NCI-H774 (cell line): ENCODE data around the gene CBL.
"Not testable (repeated sequence)": the region's sequence is repeated elsewhere in the genome, so short reads cannot be mapped to it uniquely, and the experiment has no call there.

Source experiments
- DNase-seq: peaks from one replicate; lab custom pipeline; 2025; lab: John Stamatoyannopoulos, UW

Gene CBL

DNA sequence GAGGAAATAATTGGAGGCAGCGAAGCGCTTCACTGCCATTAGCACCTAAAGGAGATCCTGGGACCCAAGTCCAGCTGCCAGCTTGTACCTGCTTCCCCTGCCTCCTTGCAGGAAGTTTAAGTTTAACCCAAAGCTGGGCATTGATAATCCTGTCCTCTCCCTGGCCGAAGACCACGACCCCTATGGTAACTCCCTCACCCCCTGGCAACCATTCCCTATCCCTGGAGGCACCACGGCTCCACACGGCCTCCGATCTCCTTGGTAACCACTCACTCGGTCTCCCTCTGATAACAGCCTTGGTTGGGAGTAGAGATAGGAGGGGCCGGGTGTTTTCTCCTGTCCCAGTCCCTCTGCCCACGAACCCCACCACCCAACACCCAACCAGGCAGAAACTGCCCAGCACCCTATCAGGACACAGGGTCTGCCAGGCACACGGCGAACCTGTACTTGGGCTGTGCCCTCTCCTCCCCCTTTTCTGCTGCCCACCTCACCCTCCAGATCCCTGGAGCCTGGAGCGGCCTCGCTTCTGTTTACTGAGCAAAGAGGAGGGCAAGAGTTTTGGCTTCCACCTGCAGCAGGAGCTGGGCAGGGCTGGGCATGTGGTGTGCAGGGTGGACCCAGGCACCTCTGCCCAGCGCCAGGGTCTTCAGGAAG, 20.0 kb upstream of the CBL start:
- DNase-seq: no peak

DNA sequence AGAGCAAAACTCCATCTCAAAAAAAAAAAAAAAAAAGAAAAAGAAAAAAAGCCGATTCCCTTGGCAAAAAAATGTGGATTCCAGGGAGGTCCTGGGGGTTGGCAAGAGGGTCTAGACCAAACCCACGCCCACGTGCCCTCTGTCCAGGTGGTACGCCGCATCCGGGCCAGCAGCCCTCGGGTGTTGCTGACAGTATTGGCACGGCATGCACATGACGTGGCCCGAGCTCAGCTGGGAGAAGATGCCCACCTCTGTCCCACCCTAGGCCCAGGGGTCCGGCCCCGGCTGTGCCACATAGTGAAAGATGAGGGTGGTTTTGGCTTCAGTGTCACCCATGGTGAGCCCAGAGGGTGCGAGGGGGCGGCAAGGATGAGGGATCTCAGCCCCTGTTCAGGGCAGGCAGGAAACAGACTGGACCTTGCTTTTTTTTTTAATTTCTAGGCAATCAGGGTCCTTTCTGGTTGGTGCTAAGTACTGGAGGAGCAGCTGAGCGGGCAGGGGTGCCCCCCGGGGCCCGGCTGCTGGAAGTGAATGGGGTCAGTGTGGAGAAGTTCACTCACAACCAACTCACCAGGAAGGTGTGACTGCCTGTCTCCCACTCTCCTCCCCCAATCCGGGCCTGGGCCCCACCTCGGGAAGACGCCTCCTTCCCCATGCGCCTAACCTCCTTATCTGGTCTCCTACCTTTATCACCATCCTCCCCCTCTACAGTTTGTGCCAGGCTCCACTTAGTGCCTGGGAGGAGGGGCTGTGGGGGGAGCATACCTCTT, 18.8 kb upstream of the CBL start:
- no peak for DNase-seq

DNA sequence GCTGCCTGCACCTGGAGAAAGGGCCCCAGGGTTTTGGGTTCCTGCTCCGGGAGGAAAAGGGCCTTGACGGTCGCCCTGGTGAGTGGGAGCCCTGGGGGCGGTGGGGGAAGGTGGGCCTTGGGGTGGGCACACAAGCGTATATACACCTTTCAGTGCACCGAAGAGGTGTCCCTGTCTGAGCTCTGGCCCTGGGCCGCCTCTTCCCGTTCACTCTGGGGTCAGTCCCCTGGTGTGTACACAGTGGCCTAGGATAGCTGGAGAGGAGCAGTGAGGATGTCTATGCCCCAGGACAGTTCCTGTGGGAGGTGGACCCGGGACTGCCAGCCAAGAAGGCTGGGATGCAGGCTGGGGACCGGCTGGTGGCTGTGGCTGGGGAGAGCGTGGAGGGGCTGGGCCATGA, 18.1 kb upstream of the CBL start:
- DNase-seq: no peak

DNA sequence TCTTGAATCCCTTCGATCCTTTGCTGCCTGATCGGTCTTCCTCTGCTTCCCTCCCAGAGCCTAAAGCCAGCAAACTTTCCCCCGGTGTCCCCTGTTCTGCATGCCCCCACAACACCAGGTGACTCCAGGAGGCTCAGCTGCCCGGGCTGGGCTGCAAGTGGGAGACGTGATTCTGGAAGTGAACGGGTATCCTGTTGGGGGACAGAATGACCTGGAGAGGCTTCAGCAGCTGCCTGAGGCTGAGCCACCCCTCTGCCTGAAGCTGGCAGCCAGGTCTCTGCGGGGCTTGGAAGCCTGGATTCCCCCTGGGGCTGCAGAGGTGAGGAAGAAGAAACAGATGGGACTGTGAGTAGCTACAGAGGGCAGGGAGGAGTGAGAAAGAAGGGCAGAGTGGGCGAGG, 17.3 kb upstream of the CBL start:
- DNase-seq: no peak

DNA sequence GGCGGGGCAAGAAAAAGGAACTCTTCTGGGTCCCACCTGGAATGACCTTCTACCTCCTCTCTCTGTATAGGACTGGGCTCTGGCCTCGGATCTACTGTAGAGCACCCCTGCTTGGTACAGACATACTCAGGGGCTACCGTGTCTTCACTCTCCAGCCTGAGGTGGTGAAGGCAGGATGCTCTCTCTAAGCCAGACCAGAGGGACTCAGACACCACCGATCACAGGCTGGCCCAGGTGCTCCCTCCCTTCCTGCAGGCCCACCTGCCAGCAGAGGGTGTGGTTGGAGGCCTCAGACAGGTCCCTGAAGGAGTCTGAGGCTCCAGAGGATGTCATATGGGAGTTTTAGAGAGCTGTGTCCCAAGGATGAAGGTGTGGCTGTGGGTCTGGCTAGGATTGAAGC, 16.7 kb upstream of the CBL start:
- DNase-seq: no peak

DNA sequence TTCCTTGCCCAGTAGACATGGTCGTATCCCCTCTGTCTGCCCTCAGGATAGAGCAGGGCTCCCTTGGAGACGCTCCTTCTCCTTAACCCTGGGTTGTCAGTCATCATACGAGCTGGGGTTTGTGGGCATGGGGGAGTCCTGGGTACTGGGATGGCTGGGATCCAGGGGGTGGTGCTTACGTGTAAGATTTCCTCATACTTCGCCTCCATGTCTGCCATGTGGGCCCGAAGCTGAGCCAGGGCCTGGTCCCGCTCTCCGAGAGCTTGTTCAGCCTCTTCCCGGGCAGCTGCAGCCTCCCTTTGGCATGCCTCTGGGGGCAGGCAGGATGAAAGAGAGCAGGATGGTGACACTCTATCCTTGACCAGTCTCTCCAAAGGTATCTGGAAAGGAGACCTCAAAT, 15.6 kb upstream of the CBL start:
- DNase-seq: no peak

DNA sequence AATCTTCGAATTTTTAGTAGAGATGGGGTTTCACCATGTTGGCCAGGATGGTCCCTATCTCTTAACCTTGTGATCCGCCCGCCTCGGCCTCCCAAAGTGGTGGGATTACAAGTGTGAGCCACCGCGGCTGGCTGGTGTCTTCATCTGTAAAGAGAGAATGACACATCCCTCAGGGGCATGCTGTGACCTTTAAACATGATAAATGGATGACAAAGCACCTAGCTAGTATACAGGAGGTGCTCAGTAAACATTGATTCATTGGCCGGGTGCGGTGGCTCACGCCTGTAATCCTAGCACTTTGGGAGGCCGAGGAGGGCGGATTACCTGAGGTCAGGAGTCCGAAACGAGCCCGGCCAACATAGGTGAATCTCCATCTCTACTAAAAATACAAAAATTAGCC, 14.9 kb upstream of the CBL start:
- not testable (repeated sequence) for DNase-seq

DNA sequence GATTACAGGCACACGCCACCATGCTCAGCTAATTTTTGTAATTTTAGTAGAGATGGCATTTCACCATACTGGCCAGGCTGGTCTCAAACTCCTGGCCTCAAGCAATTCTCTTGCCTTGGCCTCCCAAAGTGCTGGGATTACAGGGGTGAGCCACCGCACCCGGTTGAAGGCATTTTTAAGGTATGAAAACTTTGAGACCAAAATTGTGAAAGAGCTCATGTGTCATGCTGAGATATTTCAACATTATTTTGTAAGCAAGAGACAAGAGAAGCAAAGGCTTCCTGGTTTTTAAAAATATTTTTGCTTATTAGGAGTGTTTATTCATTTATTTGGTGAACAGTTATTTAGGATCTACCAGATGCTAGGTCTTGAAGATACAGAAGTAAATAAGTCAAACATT, 14.0 kb upstream of the CBL start:
- no peak for DNase-seq

DNA sequence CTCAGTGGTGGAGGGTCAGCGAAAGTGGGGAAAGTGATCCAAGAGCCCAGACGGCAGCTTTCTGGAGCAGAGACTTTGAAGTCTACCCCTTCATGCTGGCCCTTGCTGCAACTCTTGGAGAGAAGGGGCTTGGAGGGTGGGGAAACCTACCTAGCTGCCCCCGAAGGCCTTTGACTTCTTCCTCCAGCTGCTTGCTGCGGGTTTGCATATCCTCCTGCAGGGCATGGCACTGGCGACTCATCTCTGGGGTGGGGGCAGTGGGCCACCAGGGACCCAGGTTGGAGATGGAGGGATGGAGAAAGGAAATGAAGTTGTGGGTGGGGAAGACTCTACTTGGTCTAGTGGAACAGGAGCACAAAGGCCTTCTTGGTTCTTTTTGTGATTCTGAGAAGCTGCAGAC, 13.1 kb upstream of the CBL start:
- DNase-seq: no peak

DNA sequence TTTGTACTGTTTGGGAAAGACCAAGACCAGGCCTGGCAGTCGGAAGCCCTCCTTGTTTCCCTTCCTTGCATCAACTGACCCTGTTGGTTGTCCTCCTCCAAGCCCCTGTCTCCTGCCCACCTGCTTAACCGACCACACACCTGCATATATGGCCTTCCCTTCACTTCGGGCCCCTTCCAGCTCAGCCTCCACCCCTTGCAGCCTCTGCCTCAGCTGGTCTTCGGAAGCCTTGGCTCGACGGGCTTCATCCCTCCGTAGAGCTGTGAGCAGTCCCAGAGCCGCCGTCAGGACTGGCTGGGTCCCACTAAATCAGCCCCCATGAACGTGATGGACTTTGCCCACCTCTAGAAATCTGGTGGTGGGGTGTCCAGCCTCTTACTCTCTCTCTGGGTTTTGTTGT, 12.5 kb upstream of the CBL start:
- no peak for DNase-seq

DNA sequence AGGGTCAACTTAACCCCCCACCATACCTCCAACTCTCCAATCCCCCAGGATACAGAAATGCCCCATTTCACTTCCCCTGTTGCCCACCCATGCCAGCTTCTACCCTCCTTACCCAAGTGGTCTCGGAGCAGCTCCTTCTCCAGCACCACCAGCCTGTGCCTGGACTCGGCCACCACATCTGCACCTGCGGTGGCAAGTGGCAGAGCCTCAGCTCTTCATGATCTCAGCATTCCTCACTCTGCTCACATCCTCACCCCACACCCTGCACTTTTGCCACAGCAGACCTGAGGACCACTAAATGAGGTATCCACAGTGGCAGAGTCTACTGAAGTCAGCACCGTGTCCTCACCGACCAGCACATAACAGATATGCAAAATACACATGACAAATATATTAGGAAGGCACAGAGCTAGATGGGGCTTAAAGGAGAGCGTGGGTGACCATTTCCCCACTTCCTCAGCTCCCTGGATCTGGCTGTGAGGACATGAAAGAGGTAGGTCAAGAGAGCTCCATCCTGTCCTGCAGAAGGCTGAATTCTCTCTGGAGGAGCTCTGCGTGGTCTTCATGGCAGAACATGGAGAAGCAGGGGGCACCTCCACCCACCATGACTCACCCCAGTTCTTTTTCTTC, 11.2 kb upstream of the CBL start:
- DNase-seq: no peak

DNA sequence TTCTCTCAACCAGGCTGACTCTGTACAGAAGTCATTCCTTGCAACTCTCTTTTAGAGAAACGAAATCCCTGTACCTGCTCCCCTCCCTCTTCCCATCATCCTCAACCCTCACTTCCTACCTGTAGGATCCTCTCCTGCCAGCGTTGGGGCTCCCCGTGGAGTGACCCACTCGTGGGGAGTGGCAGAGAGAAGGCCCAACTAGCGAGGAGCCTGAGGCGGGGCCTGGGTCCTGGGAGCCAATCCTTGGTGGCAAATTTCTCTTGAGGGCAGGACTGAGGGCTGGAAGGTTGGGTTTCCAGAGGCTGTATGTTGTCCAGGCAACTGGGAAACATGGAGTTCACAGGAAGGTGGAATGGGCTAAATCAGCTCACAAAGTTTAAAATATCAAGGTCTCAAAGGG, 10.5 kb upstream of the CBL start:
- peak; percentile 97 for DNase-seq

DNA sequence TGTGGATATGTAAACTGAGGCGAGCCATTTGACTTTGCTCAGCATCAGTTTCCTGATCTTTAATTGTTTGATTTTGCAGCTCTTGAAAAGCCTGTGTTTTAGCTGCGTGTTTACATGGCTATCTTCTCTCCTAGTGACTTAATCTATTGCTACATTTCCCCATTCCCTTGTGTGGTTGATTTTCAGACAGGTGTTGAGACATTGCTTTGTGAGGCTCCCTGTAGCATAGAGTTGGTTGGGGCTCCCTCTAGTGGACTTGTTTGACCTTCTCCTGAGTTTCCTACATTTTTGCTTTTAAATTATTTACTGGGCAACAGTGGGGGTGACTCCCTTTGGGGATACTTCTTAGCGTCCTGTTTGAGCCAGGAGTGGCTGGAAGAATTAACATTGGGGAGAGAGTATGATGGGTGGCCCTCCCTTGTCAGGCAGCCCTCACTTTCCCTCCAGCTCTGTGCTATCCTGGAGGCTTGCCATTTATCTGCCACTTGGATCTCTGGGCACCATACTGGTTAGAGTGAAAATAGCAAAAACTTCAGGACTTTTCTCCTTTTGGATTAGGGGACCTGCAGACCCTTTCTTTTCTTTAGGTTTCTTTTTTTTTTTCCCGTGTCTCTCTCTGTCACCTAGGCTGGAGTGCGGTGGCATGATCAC, 9.2 kb upstream of the CBL start:
- peak; percentile 82 for DNase-seq

DNA sequence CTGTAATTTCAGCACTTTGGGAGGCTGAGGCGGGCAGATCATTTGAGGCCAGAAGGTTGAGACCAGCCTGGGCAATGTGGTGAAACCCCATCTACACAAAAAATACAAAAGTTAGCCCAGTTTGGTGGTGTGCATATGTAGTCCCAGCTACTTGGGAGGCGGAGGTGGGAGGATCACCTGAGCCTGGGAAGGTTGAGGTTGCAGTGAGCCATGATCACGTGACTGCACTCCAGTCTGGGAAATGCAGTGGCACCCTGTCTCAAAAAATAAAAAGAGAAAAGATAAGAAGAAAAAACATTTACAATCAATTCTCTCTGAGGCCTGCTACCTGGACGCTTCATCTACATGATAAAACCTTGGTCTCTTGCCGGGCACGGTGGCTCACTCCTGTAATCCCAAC, 7.2 kb upstream of the CBL start:
- no peak for DNase-seq

DNA sequence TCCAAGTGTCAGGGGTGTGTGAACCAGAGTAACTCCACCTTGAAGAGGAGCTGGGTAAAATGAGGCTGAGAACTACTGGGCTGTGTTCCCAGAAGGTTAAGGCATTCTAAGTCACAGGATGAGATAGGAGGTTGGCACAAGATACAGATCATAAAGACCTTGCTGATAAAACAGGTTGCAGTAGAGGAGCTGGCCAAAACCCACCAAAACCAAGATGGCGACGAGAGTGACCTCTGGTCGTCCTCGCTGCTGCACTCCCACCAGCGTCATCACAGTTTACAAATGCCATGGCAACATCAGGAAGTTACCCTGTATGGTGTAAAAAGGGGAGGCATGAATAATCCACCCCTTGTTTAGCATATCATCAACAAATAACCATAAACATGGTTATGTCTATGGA, 4.9 kb upstream of the CBL start:
- not testable (repeated sequence) for DNase-seq

DNA sequence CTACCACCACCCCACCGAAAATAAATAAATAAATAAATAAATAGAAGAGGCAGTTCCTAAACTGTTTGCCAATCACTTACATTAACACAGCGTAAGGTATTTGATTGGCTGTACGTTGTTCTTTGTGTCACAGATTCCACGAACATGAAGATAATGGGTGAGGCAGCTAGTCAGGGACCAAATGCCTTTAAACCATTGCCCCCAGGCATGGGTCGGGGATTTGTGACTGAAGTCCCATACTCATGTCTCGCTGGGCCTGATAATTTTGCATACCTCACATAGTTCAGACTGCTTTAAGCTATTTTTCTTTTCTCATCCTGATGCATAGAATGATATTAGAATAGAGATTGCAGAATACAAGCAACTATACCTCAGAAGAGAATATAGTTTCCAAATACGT, 3.6 kb upstream of the CBL start:
- DNase-seq: no peak

DNA sequence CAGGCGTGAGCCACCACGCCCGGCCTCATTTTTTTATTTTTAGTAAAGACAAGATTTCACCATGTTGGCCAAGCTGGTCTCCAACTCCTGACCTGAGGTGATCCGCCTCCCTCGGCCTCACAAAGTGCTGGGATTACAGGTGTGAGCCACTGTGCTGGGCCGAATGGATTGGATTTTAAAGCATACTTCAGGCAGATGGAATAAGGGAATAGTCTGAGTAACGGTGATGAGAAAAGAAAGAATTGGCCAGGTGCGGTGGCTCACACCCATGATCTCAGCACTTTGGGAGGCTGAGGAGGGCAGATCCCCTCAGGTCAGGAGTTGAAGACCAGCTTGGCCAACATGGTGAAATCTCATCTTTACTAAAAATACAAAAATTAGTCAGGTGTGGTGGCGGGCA, 2.1 kb upstream of the CBL start:
- DNase-seq: no peak

DNA sequence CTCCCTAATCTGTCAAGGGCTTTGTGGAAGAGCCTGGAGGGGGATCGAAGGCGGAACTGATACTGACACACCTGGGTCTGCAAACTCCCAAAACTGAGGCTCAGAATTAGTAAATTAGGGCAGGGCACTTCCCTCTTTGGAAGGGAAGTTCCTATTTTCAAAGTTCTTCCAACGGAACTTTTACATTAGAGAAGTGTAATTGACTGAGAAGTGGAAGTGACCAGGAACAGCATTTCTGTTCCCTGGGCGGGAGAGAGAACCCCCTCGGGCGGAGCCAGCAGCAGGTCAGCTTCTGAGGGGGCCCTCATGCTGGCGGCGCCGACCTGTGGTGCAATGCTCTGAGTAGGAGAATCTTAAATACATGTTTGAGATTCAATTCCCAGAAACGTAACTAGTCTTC, 1.1 kb upstream of the CBL start:
- DNase-seq: no peak

DNA sequence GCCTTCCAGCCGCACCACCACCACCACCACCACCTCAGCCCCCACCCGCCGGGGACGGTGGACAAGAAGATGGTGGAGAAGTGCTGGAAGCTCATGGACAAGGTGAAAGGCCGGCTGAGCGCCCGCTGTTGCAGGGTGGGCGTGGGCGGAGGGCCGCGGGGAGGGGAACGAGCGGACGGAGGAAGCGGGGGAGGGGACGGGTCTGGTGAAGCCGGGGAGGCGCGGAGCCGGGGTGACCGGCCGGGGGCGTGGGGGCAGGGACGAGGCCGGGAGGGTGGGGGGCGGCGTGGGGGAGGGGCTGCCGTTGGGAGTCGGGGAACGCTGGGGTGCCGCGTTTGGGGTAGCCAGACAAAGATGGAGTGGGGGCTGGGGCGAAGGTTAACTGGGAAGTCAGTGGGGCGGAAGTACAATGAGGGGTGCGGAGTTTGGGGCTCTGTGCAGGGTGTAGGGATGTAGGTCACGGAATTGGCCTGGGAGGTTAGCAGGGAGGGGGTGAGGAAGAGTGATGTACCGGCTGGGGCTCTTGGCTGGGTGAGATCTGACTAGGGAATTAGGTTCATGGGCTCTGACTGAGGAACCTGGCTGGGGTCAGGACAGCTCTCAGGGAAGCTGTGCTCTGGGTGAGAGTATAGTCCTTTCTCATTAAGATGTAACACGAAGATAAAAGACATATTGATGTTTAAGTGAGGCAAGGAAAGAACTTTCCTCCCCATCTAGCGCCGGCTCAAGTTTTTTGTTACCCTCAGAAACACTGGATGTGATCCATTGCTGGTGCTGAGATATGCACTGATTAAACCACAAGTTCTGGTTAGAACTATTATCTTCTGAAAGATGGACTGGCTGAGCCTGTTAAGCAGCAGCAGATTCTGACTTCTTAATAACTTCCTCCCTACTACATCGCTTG, 624 bp downstream of the CBL start:
- DNase-seq: no peak

DNA sequence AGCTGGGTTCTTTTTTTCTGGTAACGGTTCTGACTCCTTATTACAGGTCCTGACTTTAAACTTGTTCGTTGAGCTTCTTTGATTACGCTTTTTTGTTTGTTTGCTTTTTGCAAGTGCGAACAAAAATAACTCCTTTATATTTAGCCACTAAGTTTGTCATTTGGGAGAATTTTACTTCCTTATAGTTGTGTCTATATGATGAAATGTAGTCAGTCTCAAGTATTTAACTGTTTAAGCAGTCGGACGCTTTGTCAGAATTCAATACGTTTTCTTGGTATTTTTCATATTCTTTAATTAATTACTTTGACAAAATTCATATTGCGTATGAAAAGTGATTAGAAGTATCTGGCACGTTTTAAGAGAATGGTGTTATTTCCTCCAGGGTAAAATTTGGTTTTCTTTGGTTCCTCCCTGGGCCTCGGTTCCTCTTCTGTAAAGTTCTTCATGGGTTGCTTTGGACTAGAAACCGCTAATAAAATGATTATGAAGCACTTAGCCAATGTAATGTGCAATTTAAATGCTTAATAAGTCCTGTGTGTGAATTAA, 1.3 kb downstream of the CBL start:
- DNase-seq: no peak

DNA sequence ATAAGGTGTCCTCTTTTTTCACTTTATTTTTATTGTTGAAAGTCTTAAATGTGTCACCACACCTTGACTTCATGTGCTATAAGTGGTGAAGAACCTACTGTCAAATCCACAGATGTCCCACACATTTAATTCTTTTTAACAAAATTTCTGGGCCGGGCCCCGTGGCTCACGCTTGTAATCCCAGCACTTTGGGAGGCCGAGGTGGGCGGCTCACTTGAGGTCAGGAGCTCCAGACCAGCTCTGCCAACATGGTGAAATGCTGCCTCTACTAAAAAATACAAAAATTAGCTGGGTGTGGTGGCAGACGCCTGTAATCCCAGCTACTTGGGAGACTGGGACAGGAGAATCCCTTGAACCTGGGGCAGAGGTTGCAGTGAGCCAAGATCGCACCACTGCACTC, 3.0 kb downstream of the CBL start:
- no peak for DNase-seq

DNA sequence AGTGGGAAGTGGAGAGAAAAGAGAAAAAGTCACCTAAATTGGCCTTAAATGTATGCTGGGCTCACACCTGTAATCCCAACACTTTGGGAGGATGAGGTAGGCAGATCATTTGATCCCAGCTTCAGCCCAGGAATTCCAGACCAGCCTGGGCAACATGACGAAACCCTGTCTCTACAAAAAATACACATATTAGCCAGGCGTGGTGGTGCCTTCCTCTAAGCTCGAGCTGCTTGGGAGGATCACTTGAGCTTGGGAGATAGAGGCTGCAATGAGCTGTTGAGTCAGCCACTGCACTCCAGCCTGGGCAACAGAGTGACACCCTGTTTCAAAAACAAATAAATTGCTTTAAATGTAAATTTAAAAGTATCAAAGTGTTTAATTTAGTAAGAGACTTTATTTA, 3.9 kb downstream of the CBL start:
- no peak for DNase-seq
